Measurements from ENCODE around the gene DLG1.

DNA sequence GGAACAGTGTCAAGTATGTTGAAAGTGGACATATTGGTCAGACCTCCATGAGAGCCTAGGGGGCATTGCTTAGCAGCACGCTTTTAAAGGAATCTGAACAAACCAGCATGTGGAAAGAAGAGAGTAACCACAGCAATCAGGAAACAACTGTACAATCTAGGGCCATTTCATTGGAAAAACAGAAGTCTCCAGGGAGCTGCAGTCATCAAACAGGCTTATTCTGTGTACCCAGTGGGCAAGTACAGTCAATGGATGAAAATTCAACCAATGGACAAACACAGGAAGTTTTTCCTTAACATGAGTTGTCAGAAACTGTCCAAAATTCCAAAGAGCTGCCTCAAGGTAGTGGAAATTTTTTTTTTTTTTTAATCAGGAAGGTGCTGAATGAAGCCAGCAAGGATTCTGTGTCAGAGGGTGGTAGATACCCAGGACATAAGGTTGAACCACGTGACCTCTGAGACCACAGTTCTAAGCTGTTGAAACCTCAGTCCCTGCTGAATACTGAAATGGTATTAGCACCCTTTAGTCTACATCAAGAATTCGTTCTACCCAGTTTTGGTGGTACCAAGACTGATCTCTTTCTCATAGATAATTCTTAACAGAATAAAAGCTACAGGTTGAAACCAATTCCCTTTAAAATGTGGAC, 4.4 kb upstream of the DLG1 start:
- TF ChIP-seq, protein P1, sequence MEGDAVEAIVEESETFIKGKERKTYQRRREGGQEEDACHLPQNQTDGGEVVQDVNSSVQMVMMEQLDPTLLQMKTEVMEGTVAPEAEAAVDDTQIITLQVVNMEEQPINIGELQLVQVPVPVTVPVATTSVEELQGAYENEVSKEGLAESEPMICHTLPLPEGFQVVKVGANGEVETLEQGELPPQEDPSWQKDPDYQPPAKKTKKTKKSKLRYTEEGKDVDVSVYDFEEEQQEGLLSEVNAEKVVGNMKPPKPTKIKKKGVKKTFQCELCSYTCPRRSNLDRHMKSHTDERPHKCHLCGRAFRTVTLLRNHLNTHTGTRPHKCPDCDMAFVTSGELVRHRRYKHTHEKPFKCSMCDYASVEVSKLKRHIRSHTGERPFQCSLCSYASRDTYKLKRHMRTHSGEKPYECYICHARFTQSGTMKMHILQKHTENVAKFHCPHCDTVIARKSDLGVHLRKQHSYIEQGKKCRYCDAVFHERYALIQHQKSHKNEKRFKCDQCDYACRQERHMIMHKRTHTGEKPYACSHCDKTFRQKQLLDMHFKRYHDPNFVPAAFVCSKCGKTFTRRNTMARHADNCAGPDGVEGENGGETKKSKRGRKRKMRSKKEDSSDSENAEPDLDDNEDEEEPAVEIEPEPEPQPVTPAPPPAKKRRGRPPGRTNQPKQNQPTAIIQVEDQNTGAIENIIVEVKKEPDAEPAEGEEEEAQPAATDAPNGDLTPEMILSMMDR (IDR thresholded peaks at IDR 0.05; ENCODE audit: low read length) = no peak
- TF ChIP-seq EZH2 (optimal IDR thresholded peaks at IDR 0.05; ENCODE audit: low read depth, low read length) = no peak
- no peak for TF ChIP-seq EZH2phosphoT487 (IDR thresholded peaks at IDR 0.05; ENCODE audit: low read length)

All from MM.1S (cell line).